ENCODE measurements around the gene C11orf86.
"Not testable (repeated sequence)": the region's sequence is repeated elsewhere in the genome, so short reads cannot be mapped to it uniquely, and the experiment has no call there.

Gene C11orf86

DNA sequence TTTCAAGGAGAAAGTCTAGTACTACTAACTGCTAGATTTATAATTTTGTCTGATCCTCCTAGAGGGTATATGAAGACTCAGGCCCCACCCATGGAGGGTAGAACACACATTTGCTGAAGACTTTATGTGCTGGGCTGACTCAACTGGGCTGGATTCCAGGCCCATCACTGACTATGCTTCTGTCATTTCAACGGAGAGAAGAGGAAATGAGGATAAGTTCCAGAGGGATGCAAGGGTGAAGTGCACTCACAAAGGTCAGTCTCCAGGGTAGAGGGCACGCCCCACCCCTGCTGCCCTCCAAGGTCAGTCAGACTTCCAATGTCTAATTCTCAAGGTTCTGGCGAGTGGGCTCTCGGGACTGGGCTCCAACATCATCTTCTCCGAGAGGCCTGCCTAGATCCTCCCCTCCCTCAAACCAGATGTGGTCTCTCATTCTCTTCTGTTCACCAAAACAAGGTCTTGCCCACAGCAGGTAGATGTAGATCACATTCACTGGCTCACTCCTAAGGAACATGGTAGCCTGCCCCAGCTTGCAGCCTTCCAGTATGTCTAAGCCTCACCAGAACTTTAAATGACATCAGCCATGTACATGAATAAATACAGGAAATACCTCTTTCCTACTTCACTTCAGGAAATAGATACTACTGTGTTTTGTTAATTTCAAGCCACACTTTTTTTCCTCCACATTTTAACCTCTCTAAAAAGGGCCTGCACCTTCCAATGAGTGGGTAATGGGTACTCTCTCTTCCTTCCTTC lies 7.3 kb upstream of the C11orf86 start:
- DNase-seq: no peak

DNA sequence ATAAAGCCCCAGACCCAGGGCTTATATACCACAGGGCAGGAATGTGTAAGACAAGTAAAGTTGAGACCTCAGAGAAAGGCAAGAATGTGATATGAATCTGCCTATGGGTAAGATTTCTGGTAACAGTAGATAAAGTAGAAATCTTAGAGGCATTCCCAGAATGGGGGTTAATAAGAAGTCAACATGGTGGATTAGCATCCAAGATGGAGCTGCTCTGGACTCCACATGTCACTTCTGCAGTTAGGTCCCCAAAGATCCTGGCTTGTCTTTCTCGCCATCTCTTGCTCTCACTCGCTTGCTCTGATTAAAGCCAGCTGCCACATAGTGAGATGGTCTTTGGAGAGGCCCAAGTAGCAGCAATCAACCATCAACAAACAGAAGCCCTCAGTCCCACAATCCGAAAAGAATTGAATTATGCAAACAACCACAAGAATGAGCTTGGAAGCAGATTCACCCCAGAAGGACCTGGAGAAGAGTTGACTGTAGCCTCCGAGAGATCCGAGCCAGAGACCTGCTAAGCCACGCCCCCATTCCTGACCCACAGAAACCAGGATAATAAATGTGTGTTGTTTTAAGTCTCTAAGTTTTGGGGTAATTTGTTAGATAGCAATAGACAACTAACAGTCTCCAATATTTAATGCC lies 5.4 kb upstream of the C11orf86 start:
- DNase-seq: no peak

DNA sequence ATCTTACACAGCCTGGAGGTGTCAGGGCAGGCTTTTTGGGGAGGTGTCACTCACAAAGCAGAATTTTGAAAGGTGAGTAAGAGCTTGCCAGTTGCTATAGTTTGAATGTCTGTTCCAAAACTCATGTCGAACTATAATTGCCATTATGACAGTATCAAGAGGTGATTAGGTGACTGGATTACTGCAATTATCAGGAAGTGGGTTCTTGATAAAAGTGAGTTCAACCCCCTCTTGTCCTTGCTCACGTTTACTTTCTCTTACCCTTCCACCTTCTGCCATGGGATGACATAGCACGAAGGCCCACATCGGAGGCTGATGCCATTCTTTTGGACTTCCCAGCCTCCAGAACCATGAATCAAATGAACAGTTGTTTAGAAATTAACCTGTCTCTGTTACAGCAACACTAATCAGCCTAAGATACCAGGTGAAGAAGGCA lies 4.7 kb upstream of the C11orf86 start:
- no peak for DNase-seq

DNA sequence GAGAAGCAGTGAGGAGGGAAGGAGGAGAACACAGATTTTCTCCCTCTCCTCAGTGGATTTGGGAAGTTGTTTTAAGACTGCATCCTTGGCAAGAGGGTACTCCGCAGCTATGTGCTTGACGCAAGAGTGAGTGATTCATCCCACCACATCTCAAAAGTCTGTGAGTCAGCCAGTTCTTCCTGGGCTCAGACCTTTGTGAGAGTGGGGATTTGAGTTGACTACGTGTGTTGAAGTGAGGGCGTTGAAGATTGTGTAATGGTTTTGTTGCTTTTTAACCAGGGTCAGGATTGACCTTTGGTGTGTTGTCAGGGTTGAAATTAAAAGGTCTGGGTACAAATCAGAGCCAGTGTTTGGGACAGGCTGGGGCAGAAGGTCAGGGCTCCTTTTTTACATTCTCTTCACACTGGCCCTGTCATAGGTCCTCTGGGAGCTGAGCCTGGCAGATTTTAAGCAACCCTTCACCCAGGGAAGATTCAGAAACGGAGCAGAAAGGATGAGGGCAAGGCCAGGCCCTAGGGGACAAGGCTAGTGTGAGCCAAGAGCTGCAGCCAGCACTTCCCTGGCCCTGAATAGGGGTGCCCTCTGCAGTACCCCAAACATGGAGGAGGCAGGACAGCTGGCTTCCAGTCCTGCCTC lies 4.2 kb upstream of the C11orf86 start:
- DNase-seq: peak in 1 of 14 donors; percentile 33

DNA sequence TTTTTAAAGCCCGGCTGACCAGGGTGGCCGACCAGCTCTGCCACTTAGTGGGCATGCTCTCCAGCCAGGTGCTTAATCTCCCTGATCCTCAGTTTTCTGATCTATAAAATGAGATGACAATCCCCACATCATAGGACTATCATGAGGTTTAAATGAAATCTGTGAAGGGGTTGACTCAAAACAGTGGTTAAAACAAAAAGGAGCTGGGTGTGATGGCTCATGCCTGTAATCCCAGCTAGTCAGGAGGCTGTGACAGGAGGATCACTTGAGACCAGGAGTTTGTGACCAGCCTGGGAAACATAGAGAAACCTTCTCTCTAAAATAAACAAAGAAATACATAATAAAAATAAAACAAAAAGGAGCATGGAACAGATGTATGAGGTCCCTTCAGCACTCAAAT lies 3.6 kb upstream of the C11orf86 start:
- no peak for DNase-seq

DNA sequence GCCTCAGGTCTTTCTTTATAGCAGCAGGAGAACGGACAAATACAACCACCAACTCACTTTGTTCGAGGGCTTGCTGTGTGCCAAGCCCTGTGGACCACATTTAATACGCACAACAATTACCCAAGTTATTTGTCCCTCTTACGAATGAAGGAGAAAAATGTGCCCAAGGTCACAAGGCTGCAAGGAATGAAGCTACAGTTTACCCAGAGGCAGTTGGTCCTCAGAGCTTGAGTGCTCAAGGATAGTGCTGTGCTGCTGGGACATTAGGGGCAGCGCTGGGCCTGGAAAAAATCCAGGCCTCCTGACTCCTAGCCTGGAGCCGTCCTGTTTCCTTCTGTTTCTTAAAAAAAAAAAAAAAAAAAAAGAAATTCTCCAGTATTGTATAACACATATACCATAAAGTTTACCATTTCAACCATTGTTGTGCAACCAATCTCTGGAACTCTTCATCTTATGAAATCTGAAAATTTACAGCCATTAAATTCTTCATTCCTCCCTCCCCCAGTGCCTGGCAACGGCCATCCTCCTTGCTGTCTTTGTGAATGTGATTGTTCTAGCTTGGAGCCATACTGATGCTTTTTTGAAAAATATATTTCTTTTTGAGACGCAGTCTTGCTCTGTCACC lies 1.0 kb upstream of the C11orf86 start:
- DNase-seq: no peak

DNA sequence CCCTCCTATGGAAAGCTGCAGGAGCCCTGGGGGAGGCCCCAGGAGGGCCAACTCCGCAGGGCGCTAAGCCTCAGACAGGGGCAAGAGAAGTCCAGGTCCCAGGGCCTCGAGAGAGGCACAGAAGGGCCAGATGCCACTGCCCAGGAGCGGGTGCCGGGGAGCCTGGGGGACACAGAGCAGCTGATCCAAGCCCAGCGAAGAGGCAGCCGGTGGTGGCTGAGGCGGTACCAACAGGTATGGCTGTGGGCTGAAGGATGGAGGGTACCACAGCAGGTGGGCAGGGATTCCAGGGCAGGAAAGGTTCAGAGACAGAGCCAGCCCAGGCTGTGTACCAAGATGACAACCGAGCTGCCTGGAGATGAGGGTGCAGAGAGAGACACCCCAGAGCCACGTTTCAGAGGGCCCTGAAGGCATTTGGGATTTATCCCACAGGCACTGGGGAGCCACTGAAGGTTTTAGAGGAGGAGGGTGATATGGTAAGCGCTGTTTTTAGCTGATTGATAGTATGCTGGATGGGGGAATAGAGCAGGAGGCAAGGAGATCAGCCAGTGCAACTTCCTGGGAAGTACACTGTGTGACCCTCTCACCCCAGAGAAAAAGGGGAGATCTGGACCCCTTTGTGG lies 412 bp downstream of the C11orf86 start:
- DNase-seq: no peak

DNA sequence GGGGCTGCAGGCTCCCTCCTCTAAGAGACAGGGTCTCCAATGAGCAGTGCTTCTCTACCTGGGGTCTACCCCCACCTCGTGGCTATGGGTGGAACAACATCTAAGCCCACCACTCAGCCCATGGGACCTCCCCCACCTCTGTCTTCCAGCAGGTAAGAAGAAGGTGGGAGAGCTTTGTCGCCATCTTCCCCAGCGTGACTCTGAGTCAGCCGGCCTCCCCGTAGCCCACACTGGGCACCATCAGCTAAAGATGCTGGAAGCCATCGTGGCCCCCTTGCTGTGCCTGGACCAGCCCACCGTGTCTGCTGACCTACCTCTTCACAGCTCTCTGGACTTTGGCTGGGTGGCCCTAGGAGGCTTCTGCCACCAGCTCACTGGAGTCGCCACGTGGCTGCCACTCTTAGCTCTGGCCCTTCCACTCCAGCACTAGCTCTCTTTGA lies 944 bp downstream of the C11orf86 start:
- DNase-seq: peak in 1 of 14 donors; percentile 10

DNA sequence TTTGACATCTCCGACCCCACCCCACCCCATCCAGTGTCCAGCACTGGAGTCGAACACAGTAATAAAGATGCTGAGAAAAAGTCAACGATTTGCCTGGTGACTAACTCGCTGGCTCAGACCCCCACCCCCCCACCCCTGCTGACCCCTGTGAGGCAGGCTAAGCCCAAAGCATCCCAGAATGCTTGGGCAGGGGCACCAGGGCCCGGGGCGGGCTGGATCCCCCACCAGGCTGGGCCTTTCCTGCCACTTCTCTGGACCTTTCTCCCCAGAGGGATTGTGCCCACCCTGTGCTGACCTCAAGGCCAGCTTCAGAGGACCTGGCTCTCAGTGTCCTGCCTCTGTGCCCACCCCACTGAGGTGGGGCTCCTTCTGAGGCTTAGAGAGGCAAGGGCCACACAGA lies 1.8 kb downstream of the C11orf86 start:
- DNase-seq: no peak

DNA sequence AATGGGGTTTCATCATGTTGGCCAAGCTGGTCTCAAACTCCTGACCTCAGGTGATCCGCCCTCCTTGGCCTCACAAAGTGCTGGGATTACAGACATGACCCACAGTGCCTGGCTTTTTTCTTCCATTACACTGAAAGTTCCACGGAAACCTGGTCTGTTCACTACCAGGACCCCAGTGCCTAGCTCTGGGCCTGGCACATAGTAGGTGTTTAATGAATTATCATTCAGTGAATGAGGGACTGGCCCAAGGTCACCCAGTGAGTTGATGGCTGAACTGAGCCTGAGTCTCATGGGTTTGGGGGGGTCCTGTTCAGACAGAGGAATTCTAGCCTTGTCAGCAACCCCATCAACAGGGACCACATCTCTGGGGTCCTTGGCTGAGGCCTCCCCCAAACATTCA lies 3.1 kb downstream of the C11orf86 start:
- no peak for DNase-seq

DNA sequence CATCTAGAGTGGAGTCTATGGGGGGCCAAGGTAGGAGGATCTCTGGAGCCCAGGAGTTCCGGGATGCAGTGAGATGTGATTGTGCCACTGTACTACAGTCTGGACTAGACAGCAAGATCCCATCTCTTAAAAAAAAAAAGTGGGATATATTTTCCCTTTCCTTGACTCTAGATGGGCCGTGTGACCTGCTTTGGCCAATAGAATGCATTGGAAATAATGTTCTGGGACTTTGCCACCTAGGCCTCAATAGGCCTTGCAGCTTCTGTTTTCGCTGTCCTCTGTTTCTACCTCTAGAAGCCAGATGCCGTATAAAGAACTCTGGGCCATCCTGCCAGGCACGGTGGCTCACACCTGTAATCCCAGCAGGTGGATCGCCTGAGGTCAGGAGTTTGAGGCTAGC lies 3.6 kb downstream of the C11orf86 start:
- no peak for DNase-seq

DNA sequence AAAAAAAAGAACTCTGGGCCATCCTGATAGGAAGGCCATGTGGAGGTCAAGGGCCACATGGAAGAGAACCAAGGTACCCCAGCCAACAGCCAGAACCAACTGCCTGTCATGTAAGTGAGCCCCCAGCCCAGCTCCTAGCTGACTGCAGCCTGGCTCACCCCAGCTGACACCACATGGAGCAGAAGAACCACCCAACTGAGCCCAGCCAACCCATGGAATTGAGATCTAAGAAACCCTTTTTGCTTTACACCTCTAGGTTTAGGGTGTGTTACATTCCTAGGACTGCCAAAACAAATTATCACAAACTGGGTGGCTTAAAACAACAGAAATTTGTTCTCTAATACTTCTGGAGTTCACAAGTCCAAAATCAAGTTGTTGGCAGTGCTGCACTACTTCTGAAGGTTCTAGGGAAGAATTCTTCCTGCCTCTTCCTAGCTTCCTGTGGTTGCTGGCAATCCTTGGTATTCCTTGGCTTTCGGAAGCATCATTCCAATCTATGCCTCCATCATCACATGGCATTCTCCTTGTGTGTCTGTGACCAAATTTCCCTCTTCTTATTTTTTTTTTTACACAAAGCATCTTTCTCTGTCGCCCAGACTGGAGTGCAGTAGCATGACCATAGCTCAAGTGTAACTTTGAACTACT lies 4.4 kb downstream of the C11orf86 start:
- no peak for DNase-seq

DNA sequence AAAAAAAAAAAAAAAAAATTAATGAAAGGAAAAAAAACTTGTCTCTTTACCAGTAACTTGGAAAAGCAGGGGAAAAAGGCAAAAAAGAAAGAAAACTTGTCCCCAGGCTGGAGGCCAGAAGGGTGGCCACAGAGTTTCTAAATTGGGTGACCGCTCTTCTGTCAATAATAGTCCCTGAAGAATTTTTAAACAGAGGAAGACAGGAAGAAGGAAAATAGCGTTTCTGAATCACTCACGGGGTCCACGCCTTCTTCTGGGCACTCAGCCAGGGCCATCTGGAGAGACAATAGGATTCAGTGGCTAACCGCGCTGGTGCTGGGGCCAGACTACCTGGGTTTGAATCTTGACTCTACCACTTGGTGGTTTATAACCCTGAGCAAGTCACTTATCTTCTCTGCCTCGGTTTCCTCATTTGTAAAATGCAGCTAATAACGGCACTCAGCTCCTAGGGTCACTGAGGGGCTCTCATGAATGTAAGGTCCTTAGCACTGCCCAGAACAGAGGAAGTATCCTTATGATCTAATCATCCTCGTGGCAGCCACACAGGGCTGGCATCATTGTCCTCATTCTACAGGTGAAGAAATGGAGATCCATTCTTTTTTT lies 7.0 kb downstream of the C11orf86 start:
- peak in 9 of 14 donors; percentile 11 to 67 (median 32) for DNase-seq

DNA sequence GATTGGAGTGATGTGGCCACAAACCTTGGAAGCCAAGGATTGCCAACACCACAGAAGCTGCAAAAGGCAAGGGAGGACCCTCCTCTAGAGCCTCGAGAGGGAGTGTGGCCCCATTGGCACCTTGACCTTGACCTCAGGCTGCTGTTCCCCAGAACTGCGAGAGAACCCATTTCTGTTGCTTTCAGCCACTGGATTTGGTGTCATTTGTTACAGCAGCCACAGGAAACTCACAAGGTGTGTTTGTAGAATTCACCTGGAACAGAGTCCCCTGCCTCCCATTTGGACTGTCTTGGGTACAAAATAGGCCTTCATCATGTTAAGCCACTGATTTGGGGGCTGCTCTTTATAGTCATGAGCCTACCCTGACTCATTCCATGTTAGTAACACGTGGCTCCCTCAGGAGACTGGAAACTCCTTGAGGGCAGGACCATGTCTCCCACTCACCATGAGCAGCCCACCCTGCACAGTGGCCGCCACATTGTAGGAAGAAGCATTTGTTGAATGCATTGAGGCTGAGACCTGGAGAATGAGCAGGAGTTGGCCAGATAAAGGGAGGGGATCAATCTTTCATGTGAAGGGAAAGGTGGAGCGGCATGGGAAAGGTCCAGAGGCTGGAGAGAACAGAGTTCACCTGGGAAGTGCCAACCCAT lies 8.3 kb downstream of the C11orf86 start:
- DNase-seq: no peak

DNA sequence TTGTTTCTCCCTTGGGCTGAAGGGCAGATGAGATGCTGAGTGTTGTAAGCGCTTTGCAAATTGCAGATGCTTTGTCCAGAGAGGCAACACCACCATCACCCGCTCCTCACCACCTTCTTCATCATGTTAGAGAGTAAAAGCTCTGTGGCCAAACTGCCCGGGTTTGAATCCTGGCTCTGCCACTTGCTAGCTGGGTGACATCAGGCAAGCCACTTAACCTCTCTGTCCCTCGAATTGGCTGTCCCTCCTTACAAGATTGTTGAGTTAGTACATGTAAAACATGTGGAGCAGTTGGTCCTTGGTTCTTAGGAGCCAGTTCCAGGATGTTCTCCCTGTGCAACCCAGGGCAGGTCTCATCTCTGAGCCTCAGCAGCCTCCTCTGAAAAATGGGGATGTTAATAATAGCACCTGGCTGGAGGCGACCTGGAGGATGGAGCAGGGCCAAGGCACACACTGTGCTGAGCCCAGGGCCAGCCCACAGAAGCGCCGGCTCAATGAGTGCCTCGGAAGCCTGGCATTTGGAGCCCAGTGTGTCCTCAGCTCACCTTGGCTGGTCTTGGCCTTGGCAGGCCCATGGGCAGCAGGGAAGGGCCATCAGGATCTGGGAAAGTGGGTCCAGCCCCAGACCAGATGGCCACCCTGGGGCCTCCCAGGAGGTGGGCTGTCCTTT lies 10.5 kb downstream of the C11orf86 start:
- peak in 2 of 14 donors; percentile 64 to 97 for DNase-seq

DNA sequence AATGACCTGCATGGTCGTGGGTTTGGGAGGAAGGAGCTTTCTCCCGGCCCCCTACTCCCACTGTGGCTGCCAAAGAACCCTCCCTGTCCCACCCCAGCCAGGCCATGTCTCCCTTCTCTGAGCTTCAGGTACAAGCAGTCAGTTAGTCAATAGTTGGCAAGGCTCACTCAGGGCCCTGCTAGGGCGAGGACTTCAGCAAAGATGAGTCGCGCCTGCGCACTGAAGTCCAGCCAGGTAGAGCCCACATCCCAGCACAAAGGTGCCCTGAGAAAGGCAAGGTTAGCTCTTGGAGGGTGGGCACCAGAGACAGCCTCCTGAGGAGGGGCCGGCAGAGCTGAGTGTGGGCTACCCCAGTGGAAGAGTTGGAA lies 11.1 kb downstream of the C11orf86 start:
- peak in 2 of 14 donors; percentile 64 to 95 for DNase-seq

DNA sequence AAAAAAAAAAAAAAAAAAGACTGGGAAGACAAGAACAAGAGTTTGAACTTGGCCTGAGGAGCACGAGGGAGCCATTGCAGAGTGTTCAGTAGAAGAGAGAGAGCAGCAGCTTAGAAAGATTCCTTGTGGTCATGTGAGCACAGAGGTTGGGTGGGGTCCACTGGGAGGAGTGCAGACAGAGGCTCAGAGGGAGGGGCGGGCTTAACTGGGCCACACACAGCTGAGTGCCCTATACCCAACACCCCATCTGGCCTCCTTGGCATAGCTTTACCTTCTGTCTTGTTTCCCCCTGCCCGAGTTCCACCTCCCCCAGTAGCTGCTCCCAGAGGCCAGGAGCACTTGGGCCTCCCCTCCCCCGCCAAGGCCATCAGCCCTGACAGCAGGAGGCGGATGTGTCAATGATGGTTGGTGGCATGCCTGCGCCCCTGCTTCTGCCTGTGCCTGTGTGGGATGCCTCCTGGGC lies 12.1 kb downstream of the C11orf86 start:
- no peak for DNase-seq

DNA sequence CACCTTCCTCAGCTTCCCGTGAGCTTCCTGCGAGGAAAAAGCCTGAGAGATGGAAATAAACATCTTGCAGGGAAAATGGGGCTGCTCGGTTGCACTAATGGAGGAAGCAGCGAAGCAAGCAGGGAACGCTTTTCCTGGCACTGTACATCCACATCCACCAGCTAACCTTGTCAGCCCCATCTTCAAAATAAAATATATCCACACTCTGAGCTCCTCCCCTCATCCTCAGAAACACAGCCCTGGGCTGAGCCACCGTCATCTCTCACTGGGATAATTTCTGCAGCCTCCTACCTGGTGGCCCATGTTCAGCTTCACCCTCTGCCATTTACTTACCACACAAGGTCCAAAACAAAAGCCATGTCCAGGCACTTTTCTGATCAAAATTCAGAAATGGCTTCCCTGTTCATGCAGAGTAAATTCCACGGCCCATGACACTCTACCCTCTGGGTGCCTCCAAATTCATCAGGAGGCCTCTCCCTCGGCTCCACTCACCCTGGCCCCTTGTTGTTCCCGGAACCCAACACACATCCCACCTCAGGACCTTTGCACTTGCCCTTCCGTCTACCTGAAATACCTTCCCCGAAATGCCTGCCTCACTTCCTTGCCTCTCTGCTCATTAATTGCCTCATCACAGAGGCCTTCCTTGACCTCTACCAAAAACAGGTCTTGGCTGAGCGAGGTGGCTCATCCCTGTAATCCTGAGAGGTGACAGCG lies 13.0 kb downstream of the C11orf86 start:
- DNase-seq: no peak

DNA sequence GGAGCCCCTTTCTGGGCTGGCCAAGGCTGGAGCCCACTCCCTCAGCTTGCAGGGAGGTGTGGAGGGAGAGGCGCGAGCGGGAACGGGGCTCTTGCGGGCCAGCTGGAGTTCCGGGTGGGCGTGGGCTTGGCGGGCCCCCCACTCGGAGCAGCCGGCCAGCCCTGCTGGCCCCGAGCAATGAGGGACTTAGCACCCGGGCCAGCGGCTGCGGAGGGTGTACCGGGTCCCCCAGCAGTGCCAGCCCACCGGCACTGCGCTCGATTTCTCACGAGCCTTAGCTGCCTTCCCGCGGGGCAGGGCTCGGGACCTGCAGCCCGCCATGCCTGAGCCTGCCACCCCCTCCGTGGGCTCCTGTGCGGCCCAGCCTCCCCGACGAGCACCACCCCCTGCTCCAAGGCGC lies 13.6 kb downstream of the C11orf86 start:
- not testable (repeated sequence) for DNase-seq

DNA sequence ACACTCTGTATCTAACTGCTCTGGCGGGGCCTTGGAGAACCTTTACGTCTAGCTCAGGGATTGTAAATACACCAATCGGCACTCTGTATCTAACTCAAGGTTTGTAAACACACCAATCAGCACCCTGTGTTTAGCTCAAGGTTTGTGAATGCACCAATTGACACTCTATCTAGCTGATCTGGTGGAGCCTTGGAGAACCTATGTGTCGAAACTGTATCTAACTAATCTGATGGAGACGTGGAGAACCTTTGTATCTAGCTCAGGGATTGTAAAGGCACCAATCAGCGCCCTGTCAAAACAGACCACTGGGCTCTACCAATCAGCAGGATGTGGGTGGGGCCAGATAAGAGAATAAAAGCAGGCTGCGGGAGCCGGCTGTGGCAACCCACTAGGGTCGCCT lies 14.3 kb downstream of the C11orf86 start:
- DNase-seq: not testable (repeated sequence)
